ENCODE measurements around the gene PDHX.

Gene PDHX

DNA sequence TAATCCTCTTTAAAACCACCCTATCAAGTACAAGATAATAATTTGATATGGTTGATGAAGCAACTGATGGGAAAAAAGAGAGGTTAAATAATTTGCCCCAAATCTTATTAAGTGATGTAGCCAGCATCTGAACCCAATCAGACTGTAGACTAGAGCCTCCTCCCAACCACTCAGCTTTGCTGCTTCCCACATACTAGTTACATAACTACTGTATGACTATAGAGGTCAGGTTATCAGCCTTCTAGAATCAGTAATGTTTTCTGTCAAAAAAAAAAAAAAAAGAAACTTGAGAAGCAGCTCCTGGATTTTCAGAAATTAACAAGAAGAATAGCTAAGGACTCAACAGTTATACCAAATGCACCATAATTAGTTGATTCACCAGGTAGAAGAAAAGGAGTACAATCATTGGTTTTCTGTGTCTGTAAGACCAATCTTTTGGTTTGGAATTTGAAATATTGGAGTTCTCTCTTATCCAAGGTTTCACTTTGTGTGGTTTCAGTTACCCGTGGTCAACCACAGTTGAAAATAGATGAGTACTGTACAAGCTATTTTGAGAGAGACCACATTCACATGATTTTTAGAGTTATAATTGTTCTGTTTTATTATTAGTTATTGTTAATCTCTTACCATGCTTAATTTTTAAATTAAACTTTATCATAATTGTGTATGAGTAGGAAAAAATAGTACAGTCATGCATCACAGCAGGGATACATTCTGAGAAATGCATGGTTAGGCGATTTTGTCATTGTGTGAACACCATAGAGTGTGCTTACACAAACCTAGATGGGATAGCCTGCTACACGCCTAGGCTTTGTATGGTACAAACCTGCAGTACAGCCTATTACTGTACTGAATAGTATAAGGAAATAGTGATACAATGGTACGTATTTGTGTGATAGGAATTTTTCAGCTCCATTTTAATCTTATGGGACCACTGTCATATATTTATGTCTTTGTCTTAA, 72.2 kb downstream of the PDHX start:
- peaks cover 6% of the 10 kb centered on the region for H3K4me1 Mint-ChIP-seq
- H3K4me3 Mint-ChIP-seq, result no peak overlapping the region
- H3K27me3 Mint-ChIP-seq, result no peaks in the 10 kb centered on the region
- H3K27ac Mint-ChIP-seq, result no peak overlapping the region
- H3K9me3 Mint-ChIP-seq, result no peaks in the 10 kb centered on the region
- no peak for DNase-seq
- ATAC-seq, result peak; percentile 46

DNA sequence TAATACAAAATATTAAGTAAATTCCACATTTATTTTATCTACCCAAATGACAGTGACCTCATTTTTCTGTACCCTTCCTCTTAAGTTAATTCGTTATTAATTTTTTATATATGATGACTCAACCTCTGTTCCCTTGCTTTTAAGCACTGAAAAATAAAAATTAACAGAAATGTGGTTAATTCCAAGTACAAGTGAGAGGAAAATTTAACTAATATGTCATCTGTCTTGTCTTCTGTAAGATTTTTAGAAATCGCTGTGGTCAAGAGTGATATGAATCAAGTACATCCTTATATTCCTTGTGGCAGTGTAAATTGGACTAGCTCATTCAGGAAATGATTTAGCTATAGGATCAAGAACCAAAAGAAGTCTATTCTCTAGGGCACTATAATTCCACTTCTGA, 74.5 kb downstream of the PDHX start:
- DNase-seq, result no peak
- H3K9me3 Mint-ChIP-seq, result no peaks in the 10 kb centered on the region
- H3K27me3 Mint-ChIP-seq, result no peaks in the 10 kb centered on the region
- H3K4me3 Mint-ChIP-seq, result no peak overlapping the region
- peaks cover 6% of the 10 kb centered on the region for H3K4me1 Mint-ChIP-seq
- H3K27ac Mint-ChIP-seq, result no peak overlapping the region
- ATAC-seq, result no peak

DNA sequence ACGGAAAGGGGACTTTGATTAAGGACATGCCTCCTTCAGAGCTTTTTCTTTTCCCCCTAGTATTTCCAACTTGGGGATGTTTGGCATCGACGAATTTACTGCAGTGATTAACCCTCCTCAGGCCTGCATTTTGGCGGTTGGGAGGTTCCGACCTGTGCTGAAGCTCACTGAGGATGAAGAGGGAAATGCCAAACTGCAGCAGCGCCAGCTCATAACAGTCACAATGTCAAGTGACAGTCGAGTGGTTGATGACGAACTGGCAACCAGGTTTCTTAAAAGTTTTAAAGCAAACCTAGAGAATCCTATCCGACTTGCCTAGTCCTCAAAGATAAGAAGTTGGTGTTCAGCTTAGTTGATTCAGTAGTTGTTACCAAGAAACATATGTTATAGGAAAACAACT, 78.4 kb downstream of the PDHX start:
- H3K27ac Mint-ChIP-seq, result no peak overlapping the region
- H3K27me3 Mint-ChIP-seq, result no peaks in the 10 kb centered on the region
- ATAC-seq, result no peak
- DNase-seq, result no peak
- H3K9me3 Mint-ChIP-seq, result no peaks in the 10 kb centered on the region
- peaks cover 21% of the 10 kb centered on the region for H3K4me1 Mint-ChIP-seq
- no peak overlapping the region for H3K4me3 Mint-ChIP-seq

DNA sequence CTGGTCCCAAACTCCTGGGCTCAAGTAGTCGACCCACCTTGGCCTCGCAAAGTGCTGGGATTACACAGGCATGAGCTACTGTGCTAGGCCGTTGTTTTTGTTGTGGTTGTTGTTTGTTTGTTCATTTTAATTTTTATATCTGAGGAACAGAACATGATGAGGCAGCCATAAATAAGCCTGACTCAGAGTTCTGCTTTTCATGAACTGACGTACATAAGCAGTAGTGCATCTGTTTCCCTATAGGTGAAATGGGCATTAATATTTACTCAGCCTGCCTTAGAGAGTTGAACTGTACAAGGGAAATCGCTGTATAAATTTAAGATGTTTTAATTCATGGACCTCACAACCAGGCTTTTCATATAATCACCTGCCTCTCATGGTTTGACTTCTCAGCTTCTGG, 80.5 kb downstream of the PDHX start:
- H3K4me3 Mint-ChIP-seq, result no peak overlapping the region
- H3K9me3 Mint-ChIP-seq, result no peaks in the 10 kb centered on the region
- DNase-seq (no peak), ATAC-seq (no peak)
- H3K4me1 Mint-ChIP-seq, result peaks cover 27% of the 10 kb centered on the region
- no peak overlapping the region for H3K27ac Mint-ChIP-seq
- no peaks in the 10 kb centered on the region for H3K27me3 Mint-ChIP-seq

DNA sequence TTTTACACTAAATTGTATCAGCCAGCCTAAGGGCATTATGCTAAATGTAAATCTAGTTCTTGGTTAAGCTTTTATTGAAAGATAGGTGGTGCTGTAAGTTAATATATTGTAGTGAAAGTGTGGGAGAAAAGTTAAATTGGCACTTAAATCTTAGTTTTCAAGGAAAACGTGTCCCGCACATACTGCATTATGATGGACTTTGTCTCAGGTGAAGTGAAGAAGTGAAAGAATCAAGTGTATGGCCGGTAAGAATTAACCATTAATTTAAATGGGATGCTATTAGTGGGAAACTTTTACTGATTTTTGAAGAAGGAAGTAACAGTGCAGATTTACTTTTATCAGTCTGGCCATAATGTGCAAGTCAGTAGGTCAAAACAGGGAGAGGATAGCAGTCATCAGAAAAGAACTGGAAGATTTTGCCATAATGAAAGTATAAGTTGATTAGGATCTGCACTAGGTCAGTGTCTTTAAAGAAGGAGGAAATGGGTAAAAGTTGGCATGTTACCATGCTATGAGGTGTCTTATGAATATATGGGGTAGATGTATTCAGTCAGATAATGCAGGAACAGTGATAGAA, 81.6 kb downstream of the PDHX start:
- Mint-ChIP-seq H3K27me3 (no peaks in the 10 kb centered on the region), H3K9me3 (no peaks in the 10 kb centered on the region), H3K27ac (no peak overlapping the region), H3K4me1 (peaks cover 29% of the 10 kb centered on the region), H3K4me3 (peak overlapping the region in 1 of 2 donors; percentile 5)
- ATAC-seq, result no peak
- DNase-seq, result no peak

DNA sequence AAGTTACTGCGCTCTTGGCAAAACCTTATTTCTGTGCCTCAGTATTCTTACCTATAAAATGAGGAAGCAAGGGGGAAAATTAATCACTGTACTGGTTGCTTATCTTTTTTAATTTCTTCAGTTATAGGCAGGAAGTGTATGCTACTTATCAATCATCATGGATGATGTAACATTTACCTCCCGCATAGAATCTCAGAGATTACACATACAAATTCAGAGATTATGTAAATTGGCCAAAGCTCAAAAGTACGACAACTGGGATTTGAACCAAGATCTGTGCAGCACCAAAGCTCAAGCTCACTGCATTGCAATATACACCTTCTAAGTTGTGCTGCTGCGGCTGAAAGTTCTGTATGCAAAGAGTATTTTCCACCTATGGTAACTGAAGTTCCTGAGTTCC, 83.0 kb downstream of the PDHX start:
- H3K27me3 Mint-ChIP-seq, result no peaks in the 10 kb centered on the region
- DNase-seq (no peak), ATAC-seq (no peak)
- peaks cover 42% of the 10 kb centered on the region for H3K4me1 Mint-ChIP-seq
- no peaks in the 10 kb centered on the region for H3K9me3 Mint-ChIP-seq
- no peak overlapping the region for H3K4me3 Mint-ChIP-seq
- H3K27ac Mint-ChIP-seq, result no peak overlapping the region

DNA sequence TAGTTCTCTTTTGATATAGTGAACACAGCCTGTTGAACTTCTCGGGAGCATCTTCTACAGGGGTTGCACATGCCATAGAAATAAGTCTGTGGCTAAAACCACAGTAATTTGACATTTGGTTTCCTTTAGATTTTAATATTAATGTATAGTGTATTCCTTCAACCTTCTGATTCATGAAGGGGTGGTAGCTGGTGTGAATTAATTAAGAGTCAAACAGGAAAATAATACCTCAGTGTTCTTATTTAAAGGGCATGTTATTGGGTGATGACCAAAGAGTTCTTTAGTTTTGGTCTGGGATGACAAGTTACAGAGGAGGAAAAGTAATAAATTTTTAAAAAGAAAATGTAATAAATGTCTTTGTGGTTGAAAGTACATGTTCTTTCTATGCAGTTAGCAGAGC, 86.8 kb downstream of the PDHX start:
- ATAC-seq, result no peak
- H3K9me3 Mint-ChIP-seq, result no peaks in the 10 kb centered on the region
- H3K27me3 Mint-ChIP-seq, result no peaks in the 10 kb centered on the region
- H3K4me1 Mint-ChIP-seq, result peaks cover 65% of the 10 kb centered on the region
- no peak overlapping the region for H3K4me3 Mint-ChIP-seq
- no peak overlapping the region for H3K27ac Mint-ChIP-seq
- no peak for DNase-seq

DNA sequence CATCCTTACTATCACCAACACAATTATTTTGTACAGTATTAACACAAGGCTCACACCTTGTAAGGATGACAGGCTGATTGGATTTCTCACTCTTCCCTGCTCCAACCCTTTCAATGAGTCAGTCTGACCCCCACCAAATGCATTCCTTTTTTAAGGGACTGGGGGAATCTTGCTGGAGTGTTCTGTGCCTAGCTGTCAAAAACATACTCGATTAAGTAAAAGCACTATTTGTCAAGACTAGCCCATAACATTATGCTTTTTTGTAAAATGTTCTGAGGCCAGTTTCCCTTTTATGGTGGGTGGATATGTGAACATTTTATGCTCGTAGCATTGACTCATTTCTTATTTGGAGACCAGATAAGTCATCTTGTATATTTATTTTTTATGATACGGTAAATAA, 87.2 kb downstream of the PDHX start:
- Mint-ChIP-seq H3K27me3 (no peaks in the 10 kb centered on the region), H3K4me3 (no peak overlapping the region), H3K4me1 (peaks cover 63% of the 10 kb centered on the region), H3K9me3 (no peaks in the 10 kb centered on the region), H3K27ac (no peak overlapping the region)
- DNase-seq, result no peak
- ATAC-seq, result no peak

DNA sequence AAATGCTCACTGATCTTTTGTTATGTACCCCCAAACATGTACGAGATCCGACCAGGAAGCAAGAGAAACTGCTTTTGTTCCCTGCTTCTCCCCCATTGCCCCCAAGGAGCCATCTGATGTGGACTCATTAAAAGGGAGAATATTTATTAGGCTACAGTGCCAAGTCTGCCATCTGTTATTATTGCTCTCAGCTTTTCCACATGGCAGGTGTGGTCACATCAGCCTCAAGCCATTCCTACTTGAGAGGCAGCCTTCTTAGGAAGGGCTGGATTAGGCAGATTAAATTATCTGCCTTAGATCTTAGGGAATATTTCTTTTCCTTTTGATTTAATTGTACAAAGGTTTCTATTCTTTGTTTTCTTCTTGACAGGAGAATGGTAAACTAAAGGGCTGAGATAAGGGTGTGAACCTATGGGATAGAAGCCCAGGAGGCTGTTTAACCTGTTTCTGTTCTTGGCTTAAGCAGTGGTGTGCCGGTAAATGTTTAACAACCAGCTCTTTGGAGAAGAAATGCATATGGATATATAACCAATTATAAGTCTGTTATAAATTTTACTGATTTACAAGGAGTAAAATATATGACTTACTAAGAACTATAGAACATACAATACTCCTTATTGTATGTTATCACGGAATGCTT, 88.8 kb downstream of the PDHX start:
- H3K4me1 Mint-ChIP-seq, result peaks cover 64% of the 10 kb centered on the region
- H3K27me3 Mint-ChIP-seq, result no peaks in the 10 kb centered on the region
- no peak for ATAC-seq
- H3K27ac Mint-ChIP-seq, result no peak overlapping the region
- no peak overlapping the region for H3K4me3 Mint-ChIP-seq
- no peaks in the 10 kb centered on the region for H3K9me3 Mint-ChIP-seq
- DNase-seq, result no peak

DNA sequence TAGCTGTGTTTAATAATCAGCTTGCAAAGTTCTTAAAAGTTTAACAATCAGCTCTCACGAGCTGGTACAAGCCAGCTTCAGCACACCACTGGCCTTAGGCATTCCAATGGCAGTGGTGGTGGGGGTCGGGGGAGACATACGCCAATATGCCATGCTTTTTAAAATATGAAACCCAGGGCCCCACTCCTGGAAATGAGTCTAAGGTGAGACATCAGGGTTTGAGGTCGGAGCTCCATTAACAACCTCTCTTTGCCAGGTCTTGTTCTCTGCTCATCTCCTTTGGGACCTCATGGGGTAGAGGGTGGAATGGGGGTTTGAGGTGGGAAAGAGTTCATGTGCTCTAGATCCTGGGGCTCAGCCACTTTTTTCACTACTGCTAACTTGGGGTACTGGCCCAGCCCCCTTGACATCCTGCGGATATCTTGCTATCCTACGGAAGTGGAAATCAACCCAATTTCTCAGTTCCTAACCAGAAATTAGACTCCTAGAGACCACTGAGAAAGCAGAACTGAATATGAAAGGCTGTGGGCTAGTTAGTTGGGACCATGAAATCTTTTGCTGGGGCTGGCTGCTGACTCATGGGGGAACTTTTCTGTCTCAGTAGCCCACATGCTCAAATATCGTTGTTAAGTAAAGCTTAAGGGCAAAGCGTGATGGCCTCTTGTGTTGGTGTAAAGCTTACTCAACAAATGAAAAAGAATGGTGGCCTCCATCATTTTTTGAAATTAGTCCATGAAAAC, 90.1 kb downstream of the PDHX start:
- DNase-seq (peak; percentile 58 to 82), ATAC-seq (peak; percentile 97)
- Mint-ChIP-seq H3K9me3 (no peaks in the 10 kb centered on the region), H3K4me3 (no peak overlapping the region), H3K27me3 (peaks cover 8% of the 10 kb centered on the region), H3K27ac (no peak overlapping the region), H3K4me1 (peaks cover 75% of the 10 kb centered on the region)

DNA sequence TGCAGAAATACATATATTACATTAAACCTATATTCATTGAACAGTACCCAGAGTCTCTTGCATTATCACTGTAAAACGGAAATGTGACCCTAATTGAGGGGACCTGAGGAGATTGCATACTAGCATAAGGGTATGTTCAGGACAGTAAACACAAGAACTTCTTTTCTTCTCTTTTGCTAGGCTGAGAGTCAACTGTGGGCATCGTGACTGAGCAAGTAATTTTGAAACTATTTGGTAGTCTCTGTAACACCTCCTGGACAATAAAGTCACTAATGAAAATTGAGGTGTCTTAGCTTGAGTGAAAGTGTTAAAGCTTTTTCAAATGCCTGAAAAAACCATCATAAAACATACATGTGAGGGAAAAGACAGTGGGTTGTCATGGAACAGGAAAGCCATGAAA, 90.9 kb downstream of the PDHX start:
- peak overlapping the region in 1 of 2 donors; percentile 21 for H3K4me3 Mint-ChIP-seq
- ATAC-seq (peak; percentile 24), DNase-seq (no peak)
- H3K9me3 Mint-ChIP-seq, result no peaks in the 10 kb centered on the region
- H3K27ac Mint-ChIP-seq, result no peak overlapping the region
- H3K4me1 Mint-ChIP-seq, result peaks cover 82% of the 10 kb centered on the region
- peaks cover 8% of the 10 kb centered on the region for H3K27me3 Mint-ChIP-seq

DNA sequence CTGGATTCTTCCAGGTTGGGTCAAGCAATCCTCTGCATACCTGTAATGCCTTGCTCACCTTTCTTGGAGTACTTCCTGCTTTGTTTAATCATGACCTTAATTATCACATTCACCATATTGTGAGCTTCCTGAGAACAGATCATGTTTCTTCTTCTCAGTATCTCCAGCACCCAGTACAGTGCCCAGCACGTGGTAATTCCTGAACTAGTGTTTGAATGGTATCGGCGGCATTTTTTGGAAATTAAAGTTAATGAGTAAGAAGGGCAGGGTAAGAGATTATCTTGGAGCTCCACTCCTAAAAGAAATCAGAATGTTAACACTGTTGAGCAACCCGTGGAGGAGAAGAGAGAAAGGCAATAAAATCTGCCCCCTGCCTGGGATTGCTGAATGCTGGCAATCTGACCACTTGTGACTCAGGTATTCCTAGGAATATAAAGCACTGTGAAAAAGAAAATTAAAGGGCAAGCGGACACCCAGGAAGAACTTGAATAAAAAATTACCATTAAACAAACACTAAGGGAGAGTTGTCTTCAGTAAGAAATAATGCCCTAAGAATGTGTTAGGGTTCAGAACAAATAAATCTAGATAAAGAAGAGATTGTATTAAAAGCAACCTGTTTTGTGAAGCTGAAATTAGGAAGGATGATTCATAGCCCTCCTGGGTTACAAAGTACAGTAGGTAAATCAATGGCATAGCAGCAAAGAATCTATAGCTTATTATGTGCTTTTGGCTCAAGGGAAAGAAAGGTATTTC, 92.9 kb downstream of the PDHX start:
- Mint-ChIP-seq H3K4me1 (peaks cover 89% of the 10 kb centered on the region), H3K4me3 (no peak overlapping the region), H3K27me3 (peaks cover 8% of the 10 kb centered on the region), H3K27ac (peak overlapping the region in 1 of 2 donors; percentile 9), H3K9me3 (no peaks in the 10 kb centered on the region)
- DNase-seq, result no peak
- no peak for ATAC-seq

DNA sequence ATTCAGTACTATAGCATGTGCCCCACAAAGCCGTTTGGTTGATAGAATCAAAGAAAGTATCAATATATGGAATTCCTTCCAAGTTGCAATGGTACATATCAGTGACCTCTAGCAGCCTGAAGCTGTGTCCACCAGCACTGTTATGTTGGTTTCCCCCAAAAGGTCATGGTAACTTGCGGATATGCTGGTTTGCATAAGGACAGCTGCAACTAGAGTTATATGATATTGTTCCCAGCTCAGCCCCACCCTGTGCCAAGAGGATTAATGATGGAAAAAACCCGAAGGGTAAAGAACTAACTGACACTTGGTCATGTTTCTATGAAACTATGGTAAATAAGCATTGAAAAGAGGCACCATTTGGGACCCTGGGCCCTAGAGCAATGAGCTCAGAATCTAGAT, 93.5 kb downstream of the PDHX start:
- no peak for ATAC-seq
- Mint-ChIP-seq H3K4me3 (no peak overlapping the region), H3K27me3 (peaks cover 8% of the 10 kb centered on the region), H3K9me3 (no peaks in the 10 kb centered on the region), H3K27ac (no peak overlapping the region), H3K4me1 (peaks cover 85% of the 10 kb centered on the region)
- no peak for DNase-seq

DNA sequence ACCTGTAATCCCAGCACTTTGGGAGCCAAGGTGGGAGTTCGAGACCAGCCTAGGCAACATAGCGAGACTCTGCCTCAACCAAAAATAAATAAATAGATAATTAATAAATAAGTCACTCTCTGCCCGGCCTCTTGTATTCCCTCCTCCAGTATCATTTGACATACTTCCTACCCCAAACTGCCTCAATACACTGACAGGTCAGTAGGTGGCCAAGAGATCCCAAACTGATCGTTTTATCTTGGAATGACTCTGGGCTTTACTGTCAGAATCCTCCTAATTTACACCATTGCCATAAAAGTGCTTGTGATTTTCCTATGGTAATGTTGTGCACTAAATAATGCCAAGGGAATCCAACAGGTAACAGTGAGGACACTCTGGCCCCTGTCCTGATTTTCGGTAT, 94.2 kb downstream of the PDHX start:
- Mint-ChIP-seq H3K4me3 (no peak overlapping the region), H3K27me3 (peaks cover 8% of the 10 kb centered on the region), H3K9me3 (no peaks in the 10 kb centered on the region), H3K4me1 (peaks cover 82% of the 10 kb centered on the region), H3K27ac (no peak overlapping the region)
- ATAC-seq, result no peak
- no peak for DNase-seq

DNA sequence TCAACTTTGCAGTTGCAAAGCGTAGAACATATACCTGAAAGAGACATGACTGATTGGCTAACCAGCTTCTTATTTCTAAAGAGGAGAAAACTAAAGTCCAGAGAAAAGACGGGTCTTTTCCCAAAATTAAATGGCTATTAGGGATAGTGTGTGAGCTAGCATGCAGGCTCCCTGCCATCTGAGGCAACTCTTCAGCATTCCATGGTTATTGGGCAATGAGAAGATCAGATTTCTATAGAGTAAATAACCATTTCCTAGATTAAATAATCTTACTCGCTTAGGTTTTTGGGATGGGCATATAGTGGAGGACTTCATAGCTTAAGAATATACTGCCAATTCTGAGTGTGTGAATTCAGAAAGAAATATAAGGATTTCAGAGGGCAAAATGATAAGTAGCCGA, 95.0 kb downstream of the PDHX start:
- H3K4me1 Mint-ChIP-seq, result peaks cover 78% of the 10 kb centered on the region
- no peak for ATAC-seq

More for the DNA sequence above, 95.0 kb downstream of the PDHX start:
- H3K4me3 Mint-ChIP-seq, result no peak overlapping the region
- H3K27ac Mint-ChIP-seq, result no peak overlapping the region
- H3K9me3 Mint-ChIP-seq, result no peaks in the 10 kb centered on the region
- H3K27me3 Mint-ChIP-seq, result peaks cover 8% of the 10 kb centered on the region
- no peak for DNase-seq

Data from stimulated activated naive CD8-positive, alpha-beta T cell treated with anti-CD3 and anti-CD28 coated beads, Interleukin-15, amount 100 ng/mL, for 72 hours (primary cell).